PC-3 (cell line): ENCODE measurements around the gene CPEB4. TPM values are rescaled to one million over a fixed set of nuclear protein-coding genes. Genes with fewer than 3 reads are reported as not detected.

ENCODE experiments used
- ATAC-seq: fragments of 200-7000 bp; cut with Tn5 transposase; 2 replicates; pipeline ENCODE4 v1.9.1; 2020; ENCODE audit warnings: mild to moderate bottlenecking, moderate library complexity
- BruUV-seq: library from RNA; stranded (reverse); fragments of 400-500 nt; replicated peaks from 2 replicates; lab custom pipeline; 2021; lab: Mats Ljungman, UMichigan
- CTCF ChIA-PET: fragments of 300-600 bp; sonication (Branson Sonifier 250); formaldehyde crosslinking; loops from one replicate; lab custom pipeline; 2022; ENCODE audit warnings: antibody characterized with exemption; lab: Charles Lee
- POLR2A ChIA-PET: fragments of 300-600 bp; sonication (Branson Sonifier 250); formaldehyde crosslinking; loops from one replicate; lab custom pipeline; 2022; ENCODE audit warnings: antibody characterized with exemption; ENCODE audit not compliant: unreplicated experiment; lab: Charles Lee
- DNase-seq: peaks from one replicate; pipeline ENCODE4 v3.0.0-alpha.2; 2015
- H2AFZ ChIP-seq: fragments of 300-600 bp; sonication (generic); 2 replicates; pipeline ENCODE4 v1.6.0; 2016; ENCODE audit warnings: antibody characterized with exemption, low read length
- H3F3A ChIP-seq: fragments of 300-600 bp; sonication (generic); one replicate; pipeline ENCODE4 v1.6.0; 2017; ENCODE audit warnings: antibody characterized with exemption, low read length, control low read depth, mild to moderate bottlenecking; ENCODE audit not compliant: unreplicated experiment
- H3K27ac ChIP-seq: fragments of 300-600 bp; sonication (generic); 2 replicates; pipeline ENCODE4 v1.5.1; 2016; ENCODE audit warnings: mild to moderate bottlenecking, low read length
- H3K27me3 ChIP-seq: fragments of 300-600 bp; sonication (generic); 2 replicates; pipeline ENCODE4 v1.6.1; 2016; ENCODE audit warnings: low read length, mixed read lengths
- H3K36me3 ChIP-seq: fragments of 300-600 bp; sonication (generic); 2 replicates; pipeline ENCODE4 v1.6.1; 2016; ENCODE audit warnings: low read depth, mixed run types, low read length, mixed read lengths
- H3K4me1 ChIP-seq: fragments of 300-600 bp; sonication (generic); 2 replicates; pipeline ENCODE4 v1.5.1; 2016; ENCODE audit warnings: low read length; ENCODE audit not compliant: insufficient read depth
- H3K4me2 ChIP-seq: fragments of 300-600 bp; sonication (generic); 2 replicates; pipeline ENCODE4 v1.6.0; 2016; ENCODE audit warnings: low read length
- H3K4me3 ChIP-seq: fragments of 300-600 bp; sonication (generic); 2 replicates; pipeline ENCODE4 v1.5.1; 2016; ENCODE audit warnings: mild to moderate bottlenecking, low read length, mixed read lengths
- H3K79me2 ChIP-seq: fragments of 300-600 bp; sonication (generic); 2 replicates; pipeline ENCODE4 v1.6.1; 2017; ENCODE audit warnings: low read length, mixed read lengths
- H3K9ac ChIP-seq: fragments of 300-600 bp; sonication (generic); 2 replicates; pipeline ENCODE4 v1.6.0; 2016; ENCODE audit warnings: mild to moderate bottlenecking, low read length
- H3K9me2 ChIP-seq: fragments of 300-600 bp; sonication (generic); replicated peaks from 2 replicates; pipeline ENCODE4 v1.6.1; 2016; ENCODE audit warnings: mixed run types, low read length, mixed read lengths
- H3K9me3 ChIP-seq: fragments of 300-600 bp; sonication (generic); 2 replicates; pipeline ENCODE4 v1.6.1; 2016; ENCODE audit warnings: low read length, mixed read lengths
- H4K20me1 ChIP-seq: fragments of 300-600 bp; sonication (generic); 2 replicates; pipeline ENCODE4 v1.6.1; 2016; ENCODE audit warnings: low read length, mixed read lengths
- EZH2 ChIP-seq: fragments of 300-600 bp; sonication (generic); IDR thresholded peaks from one replicate; pipeline ENCODE4 v1.6.1; 2017; ENCODE audit warnings: antibody characterized with exemption, mild to moderate bottlenecking, low read length; ENCODE audit not compliant: unreplicated experiment
- EZH2phosphoT487 ChIP-seq: fragments of 300-600 bp; sonication (generic); IDR thresholded peaks from 2 replicates; pipeline ENCODE4 v1.6.1; 2018; ENCODE audit warnings: mild to moderate bottlenecking, antibody characterized with exemption, low read length, borderline replicate concordance
- intact Hi-C: fragments of 100-400 bp; cut with micrococcal nuclease; formaldehyde crosslinking; loops from 2 replicates; pipeline ENCODE4 v1.9.0; 2023
- total RNA-seq: library from RNA; depleted of rRNA; stranded (reverse); fragments of >200 nt; gene quantifications from 2 replicates; pipeline ENCODE4 v1.2.3, GENCODE V29; 2014
- TF ChIP-seq, protein P1 (sequence below): fragments of 300-600 bp; sonication (generic); conservative IDR thresholded peaks from 2 replicates; pipeline ENCODE4 v1.5.1; 2017; ENCODE audit warnings: antibody characterized with exemption, low read depth, mild to moderate bottlenecking, low read length

Gene CPEB4
- total RNA-seq, 1 experiment from 2014 or later: 37.0 TPM

DNA sequence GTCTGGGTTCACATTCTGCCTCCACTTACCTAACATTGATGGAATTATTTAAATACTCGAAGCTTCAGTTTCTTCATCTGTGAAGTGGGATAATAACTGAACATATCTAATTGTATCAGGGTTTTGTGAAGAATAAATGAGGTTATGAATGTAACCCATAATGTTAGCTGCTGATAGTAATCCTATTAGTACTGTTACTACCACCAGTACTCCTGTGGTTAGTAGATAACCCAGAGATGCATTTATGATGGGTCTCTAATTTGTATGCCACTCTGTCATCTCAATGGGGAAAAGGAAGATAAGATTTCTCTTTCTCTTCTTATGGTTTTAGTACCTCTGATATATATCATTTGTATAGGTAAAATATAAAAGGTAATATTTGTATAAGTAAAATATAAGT, 16.0 kb downstream of the CPEB4 start:
- no peaks in the 10 kb centered on the region for H3K27me3 ChIP-seq
- ATAC-seq (no peak), DNase-seq (no peak)
- no TSS peak for BruUV-seq
- H3K27ac ChIP-seq: no peak overlapping the region
- H3K79me2 ChIP-seq: peaks cover 88% of the 10 kb centered on the region
- ChIA-PET POLR2A (no interaction called here), CTCF (no interaction called here)
- intact Hi-C loops: loop anchor here (10.0 kb wide), 1 partner anchor 579 kb away; the partner anchor contains the start of gene STC2
- no peak overlapping the region for H3K4me2 ChIP-seq
- no peak overlapping the region for H3K4me3 ChIP-seq
- H4K20me1 ChIP-seq: no peaks in the 10 kb centered on the region
- H3K9ac ChIP-seq: no peak overlapping the region
- no peaks in the 10 kb centered on the region for H3K9me3 ChIP-seq
- no peaks in the 10 kb centered on the region for H3K36me3 ChIP-seq
- no peak overlapping the region for H2AFZ ChIP-seq
- H3K9me2 ChIP-seq: no peaks in the 10 kb centered on the region
- peaks cover 30% of the 10 kb centered on the region for H3K4me1 ChIP-seq
- H3F3A ChIP-seq: no peaks in the 10 kb centered on the region
- TF ChIP-seq EZH2: no peak
- TF ChIP-seq, protein P1, sequence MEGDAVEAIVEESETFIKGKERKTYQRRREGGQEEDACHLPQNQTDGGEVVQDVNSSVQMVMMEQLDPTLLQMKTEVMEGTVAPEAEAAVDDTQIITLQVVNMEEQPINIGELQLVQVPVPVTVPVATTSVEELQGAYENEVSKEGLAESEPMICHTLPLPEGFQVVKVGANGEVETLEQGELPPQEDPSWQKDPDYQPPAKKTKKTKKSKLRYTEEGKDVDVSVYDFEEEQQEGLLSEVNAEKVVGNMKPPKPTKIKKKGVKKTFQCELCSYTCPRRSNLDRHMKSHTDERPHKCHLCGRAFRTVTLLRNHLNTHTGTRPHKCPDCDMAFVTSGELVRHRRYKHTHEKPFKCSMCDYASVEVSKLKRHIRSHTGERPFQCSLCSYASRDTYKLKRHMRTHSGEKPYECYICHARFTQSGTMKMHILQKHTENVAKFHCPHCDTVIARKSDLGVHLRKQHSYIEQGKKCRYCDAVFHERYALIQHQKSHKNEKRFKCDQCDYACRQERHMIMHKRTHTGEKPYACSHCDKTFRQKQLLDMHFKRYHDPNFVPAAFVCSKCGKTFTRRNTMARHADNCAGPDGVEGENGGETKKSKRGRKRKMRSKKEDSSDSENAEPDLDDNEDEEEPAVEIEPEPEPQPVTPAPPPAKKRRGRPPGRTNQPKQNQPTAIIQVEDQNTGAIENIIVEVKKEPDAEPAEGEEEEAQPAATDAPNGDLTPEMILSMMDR: no peak
- TF ChIP-seq EZH2phosphoT487: no peak

DNA sequence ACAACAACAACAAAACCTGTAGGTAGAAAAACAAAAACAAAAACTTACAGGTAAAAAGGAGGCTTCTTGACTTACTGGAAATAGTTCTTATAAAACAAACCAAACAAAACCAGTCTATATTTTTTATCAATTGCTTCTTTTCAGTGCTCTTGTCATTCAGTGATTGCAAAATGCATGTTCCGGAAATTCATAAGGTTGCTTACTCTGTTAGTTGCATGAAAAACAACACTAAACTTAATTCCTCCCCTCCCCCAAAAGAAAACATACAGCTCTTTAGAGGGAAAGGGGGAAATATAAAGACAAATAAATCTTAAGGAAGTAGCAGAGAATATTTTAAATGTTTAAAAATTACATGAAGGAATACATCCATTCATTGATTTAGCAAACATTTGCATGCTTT, 19.1 kb downstream of the CPEB4 start:
- CTCF ChIA-PET: no interaction called here
- DNase-seq (no peak), ATAC-seq (no peak)
- BruUV-seq: no TSS peak
- H4K20me1 ChIP-seq: no peaks in the 10 kb centered on the region
- H3K36me3 ChIP-seq: peaks cover 4% of the 10 kb centered on the region; the same call in 1 of the 2 replicates
- H3K4me2 ChIP-seq: no peak overlapping the region
- POLR2A ChIA-PET: no interaction called here
- no peaks in the 10 kb centered on the region for H3K27me3 ChIP-seq
- no peaks in the 10 kb centered on the region for H3K9me3 ChIP-seq
- no peak overlapping the region for H3K4me3 ChIP-seq
- peaks cover 22% of the 10 kb centered on the region for H3K4me1 ChIP-seq
- TF ChIP-seq EZH2 (no peak), EZH2phosphoT487 (no peak)
- TF ChIP-seq, protein P1: no peak
- no peaks in the 10 kb centered on the region for H3K9me2 ChIP-seq
- H3K27ac ChIP-seq: no peak overlapping the region
- intact Hi-C loops: loop anchor here (10.0 kb wide), 1 partner anchor 582 kb away; the partner anchor contains the start of gene STC2
- peaks cover 65% of the 10 kb centered on the region for H3K79me2 ChIP-seq
- no peak overlapping the region for H2AFZ ChIP-seq
- no peaks in the 10 kb centered on the region for H3F3A ChIP-seq
- no peak overlapping the region for H3K9ac ChIP-seq

DNA sequence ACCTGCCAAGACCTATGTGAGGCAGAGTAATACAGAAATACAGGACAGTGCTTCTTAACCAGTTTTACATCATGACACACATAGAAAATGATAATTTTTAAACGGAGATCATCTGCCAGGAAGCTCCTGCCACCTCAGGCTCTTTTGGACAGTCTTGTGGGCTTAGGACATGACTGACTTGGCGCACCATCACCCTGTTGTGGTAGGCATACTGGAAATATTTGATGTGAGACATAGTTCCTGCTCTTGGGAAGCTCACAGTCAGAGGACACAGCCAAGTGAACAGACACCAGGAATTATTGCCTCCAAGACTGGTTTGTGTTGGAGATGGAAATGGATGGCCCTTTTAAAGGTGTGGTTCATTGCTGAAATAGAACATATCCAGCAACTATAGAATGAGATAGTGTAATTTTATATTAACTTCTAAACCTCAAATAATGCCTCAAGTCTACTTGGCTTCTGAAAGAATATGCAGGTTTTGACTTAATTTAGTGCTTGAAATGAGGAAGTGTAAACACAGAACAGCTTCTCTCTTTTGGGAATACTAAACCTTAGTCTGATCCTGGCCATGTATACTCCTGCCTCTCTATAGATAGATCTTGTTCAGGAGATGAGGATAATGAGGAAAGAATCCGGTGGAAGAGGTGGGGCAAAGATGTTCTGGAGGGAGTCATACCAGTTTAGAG, 19.7 kb downstream of the CPEB4 start:
- Histone ChIP-seq H4K20me1 (no peaks in the 10 kb centered on the region), H3K9me3 (no peaks in the 10 kb centered on the region), H3K27ac (no peak overlapping the region), H2AFZ (no peak overlapping the region), H3K79me2 (peaks cover 60% of the 10 kb centered on the region), H3K4me1 (peaks cover 17% of the 10 kb centered on the region), H3K9me2 (no peaks in the 10 kb centered on the region), H3K36me3 (peaks cover 4% of the 10 kb centered on the region; the same call in 1 of the 2 replicates), H3K4me3 (no peak overlapping the region), H3F3A (no peaks in the 10 kb centered on the region), H3K27me3 (no peaks in the 10 kb centered on the region), H3K9ac (no peak overlapping the region), H3K4me2 (no peak overlapping the region)
- BruUV-seq: no TSS peak
- peak; percentile 59 for ATAC-seq
- CTCF ChIA-PET: no interaction called here
- no peak for TF ChIP-seq EZH2phosphoT487
- TF ChIP-seq, protein P1: no peak
- TF ChIP-seq EZH2: no peak
- DNase-seq: peak; percentile 46
- intact Hi-C loops: loop anchor here (10.0 kb wide), 1 partner anchor 583 kb away; the partner anchor contains the start of gene STC2
- POLR2A ChIA-PET: interaction anchor here (0.6 kb wide), 1 partner anchor 26 kb away, joined by 3 read pairs; no protein-coding TSS in a partner anchor
